ENCODE data around the gene H2BK1.

- TF ChIP-seq POLR2A (IDR thresholded peaks at IDR 0.05) (no peak), POLR2AphosphoS5 (IDR thresholded peaks at IDR 0.05; ENCODE audit: insufficient read depth in 1 of 2, low read depth in 1 of 2) (no peak)
- TF ChIP-seq, protein P1, sequence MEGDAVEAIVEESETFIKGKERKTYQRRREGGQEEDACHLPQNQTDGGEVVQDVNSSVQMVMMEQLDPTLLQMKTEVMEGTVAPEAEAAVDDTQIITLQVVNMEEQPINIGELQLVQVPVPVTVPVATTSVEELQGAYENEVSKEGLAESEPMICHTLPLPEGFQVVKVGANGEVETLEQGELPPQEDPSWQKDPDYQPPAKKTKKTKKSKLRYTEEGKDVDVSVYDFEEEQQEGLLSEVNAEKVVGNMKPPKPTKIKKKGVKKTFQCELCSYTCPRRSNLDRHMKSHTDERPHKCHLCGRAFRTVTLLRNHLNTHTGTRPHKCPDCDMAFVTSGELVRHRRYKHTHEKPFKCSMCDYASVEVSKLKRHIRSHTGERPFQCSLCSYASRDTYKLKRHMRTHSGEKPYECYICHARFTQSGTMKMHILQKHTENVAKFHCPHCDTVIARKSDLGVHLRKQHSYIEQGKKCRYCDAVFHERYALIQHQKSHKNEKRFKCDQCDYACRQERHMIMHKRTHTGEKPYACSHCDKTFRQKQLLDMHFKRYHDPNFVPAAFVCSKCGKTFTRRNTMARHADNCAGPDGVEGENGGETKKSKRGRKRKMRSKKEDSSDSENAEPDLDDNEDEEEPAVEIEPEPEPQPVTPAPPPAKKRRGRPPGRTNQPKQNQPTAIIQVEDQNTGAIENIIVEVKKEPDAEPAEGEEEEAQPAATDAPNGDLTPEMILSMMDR (IDR thresholded peaks at IDR 0.05), result no peak
Observed at GRCh38 chr7:151173386-151174245, 36.7 kb downstream of the H2BK1 start.

Data from vagina (tissue), 2 donors.